Tibial nerve (tissue), 4 donors: ENCODE measurements around the gene FBXL7.

Source experiments
- CTCF ChIP-seq, 5 experiments: fragments of 200-600 bp in 3 of 5; fragments of 450-650 bp in 2 of 5; sonication (generic) in 3 of 5; IDR thresholded peaks; one replicate each; pipeline ENCODE4 v1.5.1; 2016 to 2019; ENCODE audit warnings: antibody characterized with exemption in 5 of 5, mild to moderate bottlenecking in 3 of 5, moderate library complexity in 2 of 5
- EP300 ChIP-seq, 2 donors: sonication (generic); formaldehyde crosslinking; IDR thresholded peaks; one replicate each; pipeline ENCODE4 v1.6.1; 2017; ENCODE audit warnings: antibody characterized with exemption in 2 of 2, mild to moderate bottlenecking in 1 of 2
- POLR2A ChIP-seq, 2 donors: fragments of 450-650 bp; IDR thresholded peaks; one replicate each; pipeline ENCODE4 v1.6.1; 2017; ENCODE audit warnings: antibody characterized with exemption in 2 of 2, mild to moderate bottlenecking in 2 of 2, moderate library complexity in 2 of 2

DNA sequence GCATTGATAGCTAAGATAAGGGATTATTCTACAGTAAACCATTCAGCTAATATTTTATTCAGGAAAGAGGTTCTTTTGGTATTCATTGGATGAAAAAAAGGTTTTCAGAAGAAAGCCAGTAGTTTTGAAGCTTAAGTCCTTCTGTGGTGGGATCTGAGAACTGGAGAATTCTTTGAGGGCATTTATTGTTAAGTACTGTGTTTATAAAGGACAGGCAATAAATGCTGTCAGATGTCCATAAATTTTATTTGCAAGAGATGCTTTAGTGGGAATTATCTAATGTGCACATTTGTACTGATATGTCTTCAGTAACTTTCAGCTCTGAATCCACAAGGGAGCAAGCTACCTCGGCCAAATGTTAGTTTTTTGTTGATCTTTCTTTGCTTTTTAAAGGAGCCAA lies 358.3 kb downstream of the FBXL7 start:
- TF ChIP-seq CTCF (IDR thresholded peaks at IDR 0.05), result no peak
- no peak for TF ChIP-seq POLR2A (IDR thresholded peaks at IDR 0.05)
- TF ChIP-seq EP300 (IDR thresholded peaks at IDR 0.05), result no peak
